ENCODE data around the gene SUGP2.
A peak's percentile ranks its signal among the peaks of the same experiment; 100 is the strongest.

The SUGP2 gene

GRCh38 chr19:19033426-19034203 is at the start of gene SUGP2, which contains the start of gene ARMC6:
Gene SUGP2, minus strand, starts transcription at chr19:19033517. Its CDS starts 2,446 bp downstream, at chr19:19031071.
Gene ARMC6, plus strand, starts transcription at chr19:19033603. Its CDS starts 607 bp downstream, at chr19:19034210.
- DNase-seq = peak; percentile 74

- no peak for DNase-seq
Observed at GRCh38 chr19:19081642-19082151, 48.4 kb upstream of the SUGP2 start.

- DNase-seq = no peak
Observed at GRCh38 chr19:19079571-19079970, 46.3 kb upstream of the SUGP2 start.

- no peak for DNase-seq
Observed at GRCh38 chr19:19078801-19079200, 45.5 kb upstream of the SUGP2 start.

GRCh38 chr19:19077103-19077502 is 43.8 kb upstream of the SUGP2 start:
- no peak for DNase-seq

- DNase-seq = no peak
Observed at GRCh38 chr19:19076476-19076875, 43.2 kb upstream of the SUGP2 start.

GRCh38 chr19:19075126-19075525 is 41.8 kb upstream of the SUGP2 start:
- no peak for DNase-seq

GRCh38 chr19:19074196-19074882 is 41.0 kb upstream of the SUGP2 start:
- no peak for DNase-seq

GRCh38 chr19:19071897-19072296 is 38.6 kb upstream of the SUGP2 start:
- DNase-seq = no peak

GRCh38 chr19:19068659-19069654 is 35.6 kb upstream of the SUGP2 start:
- no peak for DNase-seq

- no peak for DNase-seq
Observed at GRCh38 chr19:19067276-19068072, 34.2 kb upstream of the SUGP2 start.

GRCh38 chr19:19064811-19065745 is 31.8 kb upstream of the SUGP2 start:
- DNase-seq = no peak

- DNase-seq = no peak
Observed at GRCh38 chr19:19064098-19064722, 30.9 kb upstream of the SUGP2 start.

GRCh38 chr19:19063183-19064097 is 30.1 kb upstream of the SUGP2 start, which contains the start of gene SLC25A42:
Gene SLC25A42, plus strand, starts transcription at chr19:19063994. Its CDS starts 32,131 bp downstream, at chr19:19096125.
- peak; percentile 89 for DNase-seq

- DNase-seq = no peak
Observed at GRCh38 chr19:19062454-19063182, 29.3 kb upstream of the SUGP2 start.

- no peak for DNase-seq
Observed at GRCh38 chr19:19061506-19061905, 28.2 kb upstream of the SUGP2 start.

GRCh38 chr19:19059837-19060611 is 26.7 kb upstream of the SUGP2 start:
- no peak for DNase-seq
